GM18951 (cell line): Measurements from ENCODE around the gene BARHL2.

Experiments used
- POLR2A ChIP-seq: IDR thresholded peaks from 4 replicates; pipeline ENCODE4 v1.6.1; 2011; ENCODE audit warnings: mild to moderate bottlenecking; ENCODE audit not compliant: insufficient read length, insufficient read depth; ENCODE audit errors: extremely low read depth
- in situ Hi-C: fragments of 300-500 bp; cut with MboI; formaldehyde crosslinking; loops from one replicate; pipeline ENCODE4 v1.12.0; 2022; ENCODE audit warnings: low sequenced_read_pairs, mixed read lengths, inconsistent platforms; ENCODE audit not compliant: unreplicated experiment

BARHL2 gene

GRCh38 chr1:90711696-90712095, 5.4 kb downstream of the BARHL2 start:
- TF ChIP-seq POLR2A, result no peak
- in situ Hi-C loops, result no loop called here

GRCh38 chr1:90710579-90711536, 6.2 kb downstream of the BARHL2 start:
- TF ChIP-seq POLR2A, result no peak
- in situ Hi-C loops, result no loop called here

- in situ Hi-C loops, result no loop called here
- TF ChIP-seq POLR2A, result no peak
These were observed 7.6 kb downstream of the BARHL2 start for GRCh38 chr1:90709535-90709934.

GRCh38 chr1:90708826-90709225, 8.3 kb downstream of the BARHL2 start:
- in situ Hi-C loops, result no loop called here
- TF ChIP-seq POLR2A, result no peak

- in situ Hi-C loops, result no loop called here
These were observed 8.8 kb downstream of the BARHL2 start for GRCh38 chr1:90708236-90708786.

GRCh38 chr1:90707363-90707710, 9.8 kb downstream of the BARHL2 start:
- no peak for TF ChIP-seq POLR2A
- in situ Hi-C loops, result no loop called here

More at GRCh38 chr1:90708236-90708786, 8.8 kb downstream of the BARHL2 start:
- TF ChIP-seq POLR2A, result no peak

GRCh38 chr1:90706437-90707362, 10.4 kb downstream of the BARHL2 start:
- in situ Hi-C loops, result no loop called here
- no peak for TF ChIP-seq POLR2A

GRCh38 chr1:90705956-90706355, 11.1 kb downstream of the BARHL2 start:
- no peak for TF ChIP-seq POLR2A
- in situ Hi-C loops, result no loop called here

- TF ChIP-seq POLR2A, result no peak
- in situ Hi-C loops, result no loop called here
These were observed 12.3 kb downstream of the BARHL2 start for GRCh38 chr1:90704817-90705216.

GRCh38 chr1:90694846-90695245, 22.3 kb downstream of the BARHL2 start:
- no peak for TF ChIP-seq POLR2A

GRCh38 chr1:90687747-90688146, 29.4 kb downstream of the BARHL2 start:
- in situ Hi-C loops, result no loop called here
- no peak for TF ChIP-seq POLR2A

More at GRCh38 chr1:90694846-90695245, 22.3 kb downstream of the BARHL2 start:
- in situ Hi-C loops, result no loop called here

GRCh38 chr1:90675161-90675847, 41.8 kb downstream of the BARHL2 start:
- no peak for TF ChIP-seq POLR2A
- in situ Hi-C loops, result no loop called here
